ENCODE data around the gene GAK.
"Not testable (repeated sequence)": the region's sequence is repeated elsewhere in the genome, so short reads cannot be mapped to it uniquely, and the experiment has no call there.

Gene GAK

DNA sequence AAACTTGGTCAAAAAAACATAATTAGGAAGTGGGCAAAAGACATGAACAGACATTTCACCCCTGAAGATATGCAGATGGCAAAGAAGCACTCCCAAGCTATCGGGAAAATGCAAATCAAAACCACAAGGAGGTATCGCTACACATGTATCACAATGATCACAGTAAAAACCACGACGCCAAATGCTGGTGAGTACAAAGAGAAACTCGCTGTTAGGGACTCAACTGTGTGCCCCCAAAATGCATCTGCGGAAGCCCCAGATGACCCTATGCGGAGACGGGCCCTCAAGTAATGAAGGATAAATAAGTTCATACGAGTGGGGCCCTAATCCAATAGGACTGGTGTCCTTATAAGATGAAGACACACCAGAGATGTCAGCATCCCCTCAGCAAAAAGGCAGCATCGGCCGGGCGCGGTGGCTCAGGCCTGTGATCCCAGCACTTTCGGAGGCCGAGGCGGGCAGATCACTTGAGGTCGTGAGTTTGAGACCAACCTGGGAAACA, 10.2 kb downstream of the GAK start:
- Histone ChIP-seq H4K20me1 (ENCODE audit: low read depth, low read length) (peaks cover 2% of the 10 kb centered on the region; the same call in 1 of the 2 replicates), H2AFZ (ENCODE audit: low read depth, low read length, severe bottlenecking) (no peak overlapping the region), H3K36me3 (ENCODE audit: low read length) (no peaks in the 10 kb centered on the region), H3K9me3 (ENCODE audit: insufficient read depth, low read length) (no peaks in the 10 kb centered on the region; the same call in 1 of the 2 replicates), H3F3A (ENCODE audit: insufficient read depth) (peaks cover 11% of the 10 kb centered on the region; the same call in 1 of the 2 replicates), H3K4me3 (ENCODE audit: insufficient read depth, low read length, poor library complexity, severe bottlenecking) (no peak overlapping the region), H3K27me3 (ENCODE audit: low read length) (no peaks in the 10 kb centered on the region), H3K27ac (ENCODE audit: low read depth, low read length) (peak overlapping the region; percentile 35; the same call in 1 of the 2 replicates), H3K9ac (ENCODE audit: low read length) (no peak overlapping the region), H3K4me2 (ENCODE audit: low read depth, low read length, poor library complexity, severe bottlenecking) (peak overlapping the region; percentile 25), H3K79me2 (ENCODE audit: insufficient read depth, low read length) (peaks cover 91% of the 10 kb centered on the region), H3K9me2 (replicated peaks; ENCODE audit: insufficient read depth, low read length) (no peaks in the 10 kb centered on the region)
- TF ChIP-seq, protein P1, sequence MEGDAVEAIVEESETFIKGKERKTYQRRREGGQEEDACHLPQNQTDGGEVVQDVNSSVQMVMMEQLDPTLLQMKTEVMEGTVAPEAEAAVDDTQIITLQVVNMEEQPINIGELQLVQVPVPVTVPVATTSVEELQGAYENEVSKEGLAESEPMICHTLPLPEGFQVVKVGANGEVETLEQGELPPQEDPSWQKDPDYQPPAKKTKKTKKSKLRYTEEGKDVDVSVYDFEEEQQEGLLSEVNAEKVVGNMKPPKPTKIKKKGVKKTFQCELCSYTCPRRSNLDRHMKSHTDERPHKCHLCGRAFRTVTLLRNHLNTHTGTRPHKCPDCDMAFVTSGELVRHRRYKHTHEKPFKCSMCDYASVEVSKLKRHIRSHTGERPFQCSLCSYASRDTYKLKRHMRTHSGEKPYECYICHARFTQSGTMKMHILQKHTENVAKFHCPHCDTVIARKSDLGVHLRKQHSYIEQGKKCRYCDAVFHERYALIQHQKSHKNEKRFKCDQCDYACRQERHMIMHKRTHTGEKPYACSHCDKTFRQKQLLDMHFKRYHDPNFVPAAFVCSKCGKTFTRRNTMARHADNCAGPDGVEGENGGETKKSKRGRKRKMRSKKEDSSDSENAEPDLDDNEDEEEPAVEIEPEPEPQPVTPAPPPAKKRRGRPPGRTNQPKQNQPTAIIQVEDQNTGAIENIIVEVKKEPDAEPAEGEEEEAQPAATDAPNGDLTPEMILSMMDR (IDR thresholded peaks at IDR 0.05; ENCODE audit: insufficient read depth, low read length, poor library complexity, severe bottlenecking) = no peak
- TF ChIP-seq EZH2phosphoT487 (conservative IDR thresholded peaks at IDR 0.05; ENCODE audit: low read length) = no peak

DNA sequence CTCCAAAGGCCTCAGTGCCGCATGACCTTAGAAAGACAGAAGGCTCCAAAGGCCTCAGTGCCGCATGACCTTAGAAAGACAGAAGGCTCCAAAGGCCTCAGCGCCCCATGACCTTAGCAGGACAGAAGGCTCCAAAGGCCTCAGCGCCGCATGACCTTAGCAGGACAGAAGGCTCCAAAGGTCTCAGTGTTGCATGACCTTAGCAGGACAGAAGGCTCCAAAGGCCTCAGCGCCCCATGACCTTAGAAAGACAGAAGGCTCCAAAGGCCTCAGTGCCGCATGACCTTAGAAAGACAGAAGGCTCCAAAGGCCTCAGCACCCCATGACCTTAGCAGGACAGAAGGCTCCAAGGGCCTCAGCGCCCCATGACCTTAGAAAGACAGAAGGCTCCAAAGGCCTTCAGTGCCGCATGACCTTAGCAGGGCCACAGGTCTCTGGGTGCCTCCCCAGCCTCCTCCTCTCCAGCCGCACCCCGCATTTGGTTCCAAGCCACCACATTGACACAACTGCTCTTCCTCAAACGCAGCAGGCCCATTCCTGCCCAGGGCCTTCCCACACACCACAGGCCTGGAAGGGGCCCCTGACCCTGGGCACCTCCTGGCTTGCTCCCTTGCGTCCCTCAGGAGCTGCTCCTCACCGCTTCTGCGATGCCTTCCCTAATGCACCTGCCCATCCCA, 13.0 kb downstream of the GAK start:
- H3K27ac ChIP-seq (ENCODE audit: low read depth, low read length); H3K27me3 ChIP-seq (ENCODE audit: low read length); H3K9me3 ChIP-seq (ENCODE audit: insufficient read depth, low read length); H3K9ac ChIP-seq (ENCODE audit: low read length); H3K9me2 ChIP-seq (replicated peaks; ENCODE audit: insufficient read depth, low read length); H4K20me1 ChIP-seq (ENCODE audit: low read depth, low read length); H3K36me3 ChIP-seq (ENCODE audit: low read length); H3K4me3 ChIP-seq (ENCODE audit: insufficient read depth, low read length, poor library complexity, severe bottlenecking); H3K4me2 ChIP-seq (ENCODE audit: low read depth, low read length, poor library complexity, severe bottlenecking); H2AFZ ChIP-seq (ENCODE audit: low read depth, low read length, severe bottlenecking): not testable (repeated sequence)
- H3F3A ChIP-seq (ENCODE audit: insufficient read depth) = peaks cover 11% of the 10 kb centered on the region; the same call in 1 of the 2 replicates
- peaks cover 94% of the 10 kb centered on the region for H3K79me2 ChIP-seq (ENCODE audit: insufficient read depth, low read length)

DNA sequence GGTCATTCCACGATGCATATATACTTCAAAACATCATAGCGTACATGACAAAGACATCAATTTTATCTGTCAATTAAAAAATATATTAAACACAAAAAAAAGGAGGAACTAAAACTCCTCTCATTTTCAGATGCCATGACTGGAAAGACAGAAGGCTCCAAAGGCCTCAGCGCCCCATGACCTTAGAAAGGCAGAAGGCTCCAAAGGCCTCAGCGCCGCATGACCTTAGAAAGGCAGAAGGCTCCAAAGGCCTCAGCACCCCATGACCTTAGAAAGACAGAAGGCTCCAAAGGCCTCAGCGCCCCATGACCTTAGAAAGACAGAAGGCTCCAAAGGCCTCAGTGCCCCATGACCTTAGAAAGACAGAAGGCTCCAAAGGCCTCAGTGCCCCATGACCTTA, 13.5 kb downstream of the GAK start:
- H3K4me2 ChIP-seq (ENCODE audit: low read depth, low read length, poor library complexity, severe bottlenecking); H4K20me1 ChIP-seq (ENCODE audit: low read depth, low read length); H3K27ac ChIP-seq (ENCODE audit: low read depth, low read length); H3K9me3 ChIP-seq (ENCODE audit: insufficient read depth, low read length); H3K27me3 ChIP-seq (ENCODE audit: low read length); H3K36me3 ChIP-seq (ENCODE audit: low read length); H3K9me2 ChIP-seq (replicated peaks; ENCODE audit: insufficient read depth, low read length); H3K4me3 ChIP-seq (ENCODE audit: insufficient read depth, low read length, poor library complexity, severe bottlenecking); H2AFZ ChIP-seq (ENCODE audit: low read depth, low read length, severe bottlenecking); H3K9ac ChIP-seq (ENCODE audit: low read length): not testable (repeated sequence)
- Histone ChIP-seq H3K79me2 (ENCODE audit: insufficient read depth, low read length) (peaks cover 91% of the 10 kb centered on the region), H3F3A (ENCODE audit: insufficient read depth) (peaks cover 11% of the 10 kb centered on the region; the same call in 1 of the 2 replicates)

DNA sequence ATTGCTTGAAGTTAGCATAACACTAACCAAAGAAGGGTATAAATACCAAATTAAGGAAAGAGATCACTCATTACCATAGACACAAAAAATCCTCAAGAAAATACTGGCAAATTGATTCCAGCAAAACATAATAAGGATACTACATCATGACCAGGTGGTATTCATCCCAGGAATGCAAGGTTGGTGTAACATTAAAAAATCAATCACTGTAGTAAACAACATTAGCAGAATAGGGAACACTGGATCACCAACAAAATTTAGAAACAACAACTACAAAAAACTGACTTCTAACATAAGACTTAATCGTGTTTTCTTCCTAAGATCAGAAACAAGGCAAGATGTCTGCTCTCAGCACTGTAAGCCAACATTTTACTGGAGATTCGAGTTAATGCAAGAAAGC, 14.1 kb downstream of the GAK start:
- no peak overlapping the region for H2AFZ ChIP-seq (ENCODE audit: low read depth, low read length, severe bottlenecking)
- H3K27me3 ChIP-seq (ENCODE audit: low read length) = no peaks in the 10 kb centered on the region
- no peaks in the 10 kb centered on the region; the same call in 1 of the 2 replicates for H3K9me3 ChIP-seq (ENCODE audit: insufficient read depth, low read length)
- peaks cover 7% of the 10 kb centered on the region; the same call in 1 of the 2 replicates for H3F3A ChIP-seq (ENCODE audit: insufficient read depth)
- no peak overlapping the region for H3K27ac ChIP-seq (ENCODE audit: low read depth, low read length)
- peaks cover 7% of the 10 kb centered on the region; the same call in 1 of the 2 replicates for H4K20me1 ChIP-seq (ENCODE audit: low read depth, low read length)
- no peaks in the 10 kb centered on the region for H3K9me2 ChIP-seq (replicated peaks; ENCODE audit: insufficient read depth, low read length)
- no peak overlapping the region for H3K9ac ChIP-seq (ENCODE audit: low read length)
- H3K36me3 ChIP-seq (ENCODE audit: low read length) = no peaks in the 10 kb centered on the region
- no peak overlapping the region for H3K4me3 ChIP-seq (ENCODE audit: insufficient read depth, low read length, poor library complexity, severe bottlenecking)
- no peak for TF ChIP-seq EZH2phosphoT487 (conservative IDR thresholded peaks at IDR 0.05; ENCODE audit: low read length)
- peaks cover 87% of the 10 kb centered on the region for H3K79me2 ChIP-seq (ENCODE audit: insufficient read depth, low read length)
- no peak overlapping the region for H3K4me2 ChIP-seq (ENCODE audit: low read depth, low read length, poor library complexity, severe bottlenecking)

All from SU-DHL-6 (cell line).